Gastroesophageal sphincter (tissue), 3 donors: Measurements from ENCODE around the gene CAMK1D.

Experiments used
- CTCF ChIP-seq, 4 experiments: fragments of 200-600 bp in 2 of 4; fragments of 450-650 bp in 2 of 4; sonication (generic) in 1 of 4; IDR thresholded peaks; one replicate each; pipeline ENCODE4 v1.5.1; 2017 to 2019; ENCODE audit warnings: antibody characterized with exemption in 4 of 4, mild to moderate bottlenecking in 2 of 4, moderate library complexity in 2 of 4
- POLR2A ChIP-seq, 2 donors: fragments of 450-650 bp; IDR thresholded peaks; one replicate each; pipeline ENCODE4 v1.6.1; 2017; ENCODE audit warnings: antibody characterized with exemption in 2 of 2, mild to moderate bottlenecking in 2 of 2, moderate library complexity in 1 of 2

- TF ChIP-seq CTCF (IDR thresholded peaks at IDR 0.05): no peak
- no peak for TF ChIP-seq POLR2A (IDR thresholded peaks at IDR 0.05)
Observed at GRCh38 chr10:12691596-12691995, 342.2 kb downstream of the CAMK1D start.
